Activated CD4-positive, alpha-beta T cell treated with anti-CD3 and anti-CD28 coated beads for 24 hours (primary cell): ENCODE measurements around the gene ZFYVE28.

Experiments
- DNase-seq, 2 donors: peaks; one replicate each; pipeline ENCODE4 v3.0.0-alpha.2; 2020; ENCODE audit warnings: low read depth in 2 of 2

The ZFYVE28 gene

GRCh38 chr4:2333356-2333841, 85.0 kb downstream of the ZFYVE28 start:
- DNase-seq: no peak

GRCh38 chr4:2332976-2333319, 85.5 kb downstream of the ZFYVE28 start:
- no peak for DNase-seq

GRCh38 chr4:2332201-2332975, 86.1 kb downstream of the ZFYVE28 start:
- no peak for DNase-seq

GRCh38 chr4:2331519-2332200, 86.8 kb downstream of the ZFYVE28 start:
- no peak for DNase-seq

GRCh38 chr4:2331043-2331420, 87.4 kb downstream of the ZFYVE28 start:
- DNase-seq: no peak

- no peak for DNase-seq
These were observed 88.1 kb downstream of the ZFYVE28 start for GRCh38 chr4:2330091-2331042.

GRCh38 chr4:2327579-2327978, 90.9 kb downstream of the ZFYVE28 start:
- DNase-seq: no peak

GRCh38 chr4:2324891-2325290, 93.6 kb downstream of the ZFYVE28 start:
- no peak for DNase-seq

- DNase-seq: no peak
These were observed 95.6 kb downstream of the ZFYVE28 start for GRCh38 chr4:2322841-2323240.

- no peak for DNase-seq
These were observed 96.2 kb downstream of the ZFYVE28 start for GRCh38 chr4:2322227-2322626.

- no peak for DNase-seq
These were observed 96.9 kb downstream of the ZFYVE28 start for GRCh38 chr4:2321279-2322196.

- DNase-seq: no peak
These were observed 97.7 kb downstream of the ZFYVE28 start for GRCh38 chr4:2320746-2321145.

- DNase-seq: no peak
These were observed 98.3 kb downstream of the ZFYVE28 start for GRCh38 chr4:2320152-2320551.

- no peak for DNase-seq
These were observed 99.6 kb downstream of the ZFYVE28 start for GRCh38 chr4:2318885-2319284.

GRCh38 chr4:2318476-2318875, 100.0 kb downstream of the ZFYVE28 start:
- no peak for DNase-seq

- no peak for DNase-seq
These were observed 105.1 kb downstream of the ZFYVE28 start for GRCh38 chr4:2313366-2313765.

- no peak for DNase-seq
These were observed 111.6 kb downstream of the ZFYVE28 start for GRCh38 chr4:2306773-2307410.

GRCh38 chr4:2305766-2306501, 112.5 kb downstream of the ZFYVE28 start:
- DNase-seq: no peak

GRCh38 chr4:2304877-2305561, 113.4 kb downstream of the ZFYVE28 start:
- DNase-seq: no peak
